ENCODE results near the gene HSPB6.

The HSPB6 gene

GRCh38 chr19:35718345-35719041 is 38.3 kb downstream of the HSPB6 start:
- TF ChIP-seq, protein P1, sequence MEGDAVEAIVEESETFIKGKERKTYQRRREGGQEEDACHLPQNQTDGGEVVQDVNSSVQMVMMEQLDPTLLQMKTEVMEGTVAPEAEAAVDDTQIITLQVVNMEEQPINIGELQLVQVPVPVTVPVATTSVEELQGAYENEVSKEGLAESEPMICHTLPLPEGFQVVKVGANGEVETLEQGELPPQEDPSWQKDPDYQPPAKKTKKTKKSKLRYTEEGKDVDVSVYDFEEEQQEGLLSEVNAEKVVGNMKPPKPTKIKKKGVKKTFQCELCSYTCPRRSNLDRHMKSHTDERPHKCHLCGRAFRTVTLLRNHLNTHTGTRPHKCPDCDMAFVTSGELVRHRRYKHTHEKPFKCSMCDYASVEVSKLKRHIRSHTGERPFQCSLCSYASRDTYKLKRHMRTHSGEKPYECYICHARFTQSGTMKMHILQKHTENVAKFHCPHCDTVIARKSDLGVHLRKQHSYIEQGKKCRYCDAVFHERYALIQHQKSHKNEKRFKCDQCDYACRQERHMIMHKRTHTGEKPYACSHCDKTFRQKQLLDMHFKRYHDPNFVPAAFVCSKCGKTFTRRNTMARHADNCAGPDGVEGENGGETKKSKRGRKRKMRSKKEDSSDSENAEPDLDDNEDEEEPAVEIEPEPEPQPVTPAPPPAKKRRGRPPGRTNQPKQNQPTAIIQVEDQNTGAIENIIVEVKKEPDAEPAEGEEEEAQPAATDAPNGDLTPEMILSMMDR (IDR thresholded peaks at IDR 0.05; ENCODE audit: insufficient read depth, low read length) = no peak
- peak; percentile 35; the same call in 1 of the 2 replicates for TF ChIP-seq POLR2AphosphoS5 (IDR thresholded peaks at IDR 0.05; ENCODE audit: low read depth)
- DNase-seq (ENCODE audit: low read depth in 1 of 2, low spot score in 1 of 2) = peak in 1 of 2 experiments; percentile 35
- H3K27ac ChIP-seq (replicated peaks) = peak overlapping the region; percentile 69

GRCh38 chr19:35717665-35718344 is 39.0 kb downstream of the HSPB6 start, which contains the start of gene KMT2B:
TSS of gene KMT2B (plus strand) at chr19:35718003. CDS start at chr19:35718019, 16 bp downstream.
- H3K27ac ChIP-seq (replicated peaks) = peak within 1 kb of the TSS; percentile 73
- no peak for TF ChIP-seq SPI1 (IDR thresholded peaks at IDR 0.05; ENCODE audit: borderline replicate concordance, low read depth)
- peak; percentile 63; the same call in 1 of the 2 replicates for TF ChIP-seq GABPA (IDR thresholded peaks at IDR 0.05; ENCODE audit: low read depth)
- TF ChIP-seq POLR2AphosphoS5 (IDR thresholded peaks at IDR 0.05; ENCODE audit: low read depth) = no peak
- TF ChIP-seq, protein P2, sequence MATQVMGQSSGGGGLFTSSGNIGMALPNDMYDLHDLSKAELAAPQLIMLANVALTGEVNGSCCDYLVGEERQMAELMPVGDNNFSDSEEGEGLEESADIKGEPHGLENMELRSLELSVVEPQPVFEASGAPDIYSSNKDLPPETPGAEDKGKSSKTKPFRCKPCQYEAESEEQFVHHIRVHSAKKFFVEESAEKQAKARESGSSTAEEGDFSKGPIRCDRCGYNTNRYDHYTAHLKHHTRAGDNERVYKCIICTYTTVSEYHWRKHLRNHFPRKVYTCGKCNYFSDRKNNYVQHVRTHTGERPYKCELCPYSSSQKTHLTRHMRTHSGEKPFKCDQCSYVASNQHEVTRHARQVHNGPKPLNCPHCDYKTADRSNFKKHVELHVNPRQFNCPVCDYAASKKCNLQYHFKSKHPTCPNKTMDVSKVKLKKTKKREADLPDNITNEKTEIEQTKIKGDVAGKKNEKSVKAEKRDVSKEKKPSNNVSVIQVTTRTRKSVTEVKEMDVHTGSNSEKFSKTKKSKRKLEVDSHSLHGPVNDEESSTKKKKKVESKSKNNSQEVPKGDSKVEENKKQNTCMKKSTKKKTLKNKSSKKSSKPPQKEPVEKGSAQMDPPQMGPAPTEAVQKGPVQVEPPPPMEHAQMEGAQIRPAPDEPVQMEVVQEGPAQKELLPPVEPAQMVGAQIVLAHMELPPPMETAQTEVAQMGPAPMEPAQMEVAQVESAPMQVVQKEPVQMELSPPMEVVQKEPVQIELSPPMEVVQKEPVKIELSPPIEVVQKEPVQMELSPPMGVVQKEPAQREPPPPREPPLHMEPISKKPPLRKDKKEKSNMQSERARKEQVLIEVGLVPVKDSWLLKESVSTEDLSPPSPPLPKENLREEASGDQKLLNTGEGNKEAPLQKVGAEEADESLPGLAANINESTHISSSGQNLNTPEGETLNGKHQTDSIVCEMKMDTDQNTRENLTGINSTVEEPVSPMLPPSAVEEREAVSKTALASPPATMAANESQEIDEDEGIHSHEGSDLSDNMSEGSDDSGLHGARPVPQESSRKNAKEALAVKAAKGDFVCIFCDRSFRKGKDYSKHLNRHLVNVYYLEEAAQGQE (IDR thresholded peaks at IDR 0.05; ENCODE audit: insufficient replicate concordance, low read depth) = no peak
- TF ChIP-seq, protein P1 (IDR thresholded peaks at IDR 0.05; ENCODE audit: insufficient read depth, low read length) = no peak
- no peak for DNase-seq (ENCODE audit: low read depth in 1 of 2, low spot score in 1 of 2)
- H3K27me3 ChIP-seq (ENCODE audit: insufficient read depth, poor library complexity, severe bottlenecking) = no peaks in the 10 kb centered on the region
- H3K4me3 ChIP-seq (replicated peaks; ENCODE audit: insufficient read depth, low read length) = peak within 1 kb of the TSS; percentile 93

More at GRCh38 chr19:35718345-35719041, 38.3 kb downstream of the HSPB6 start:
- H3K27me3 ChIP-seq (ENCODE audit: insufficient read depth, poor library complexity, severe bottlenecking) = no peaks in the 10 kb centered on the region
- H3K4me3 ChIP-seq (replicated peaks; ENCODE audit: insufficient read depth, low read length) = peak overlapping the region; percentile 93

DNA sequence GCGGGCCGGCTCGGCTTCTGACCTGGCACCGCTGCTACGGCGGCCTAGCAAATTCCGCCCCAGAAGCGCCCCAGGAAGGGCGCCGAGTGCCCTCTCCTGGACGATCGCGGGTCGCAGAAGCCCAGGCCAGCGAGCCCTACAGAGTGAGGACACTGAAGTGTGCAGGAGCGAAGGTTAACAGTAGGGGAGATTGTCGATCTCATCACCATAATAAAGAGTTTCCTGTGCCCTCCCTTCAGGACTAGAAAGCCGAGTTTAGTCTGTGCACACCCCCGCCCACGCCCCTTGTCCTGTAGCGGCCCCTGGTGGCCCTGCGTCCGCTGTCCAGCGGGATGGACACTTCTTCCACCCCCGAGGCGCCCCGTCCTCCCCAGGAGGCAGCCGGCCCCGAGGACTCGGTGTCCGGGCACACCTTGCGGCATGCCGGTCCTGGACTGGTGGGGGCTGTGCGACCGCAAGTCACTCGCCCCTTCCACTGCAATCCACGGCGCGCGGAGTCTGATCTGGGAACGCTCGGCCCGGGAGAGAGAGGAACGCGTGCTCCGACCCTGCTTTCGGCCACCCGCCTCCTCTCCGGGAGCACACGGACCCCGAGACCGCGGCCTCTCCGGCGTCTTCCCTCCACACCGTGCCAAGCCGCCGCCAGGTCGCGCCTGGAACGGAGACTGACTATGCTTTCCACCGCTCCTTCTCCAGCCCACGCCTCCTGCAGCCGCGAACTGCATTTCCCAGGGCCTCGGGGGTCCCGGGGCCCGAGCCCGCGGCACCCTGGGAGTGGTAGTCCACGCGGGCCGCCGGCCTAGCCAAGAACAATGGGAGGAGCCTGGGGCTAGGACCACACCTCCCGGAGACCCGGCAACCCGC is 39.8 kb downstream of the HSPB6 start:
- peak overlapping the region; percentile 92 for H3K4me3 ChIP-seq (replicated peaks; ENCODE audit: insufficient read depth, low read length)
- no peaks in the 10 kb centered on the region for H3K27me3 ChIP-seq (ENCODE audit: insufficient read depth, poor library complexity, severe bottlenecking)
- TF ChIP-seq, protein P1 (IDR thresholded peaks at IDR 0.05; ENCODE audit: insufficient read depth, low read length) = peak; percentile 43
- TF ChIP-seq SPI1 (IDR thresholded peaks at IDR 0.05; ENCODE audit: borderline replicate concordance, low read depth) = no peak
- DNase-seq (ENCODE audit: low read depth in 1 of 2, low spot score in 1 of 2) = peak; percentile 89 to 97
- peak overlapping the region; percentile 73 for H3K27ac ChIP-seq (replicated peaks)

Measured in HL-60 (cell line).